Endothelial cell of umbilical vein (primary cell): ENCODE measurements around the gene C6orf132. TPM values are rescaled to one million over a fixed set of nuclear protein-coding genes. Genes with fewer than 3 reads are reported as not detected.

Experiments used
- BruUV-seq: library from RNA; stranded (reverse); fragments of 400-500 nt; replicated peaks from 2 replicates; lab custom pipeline; 2021; lab: Mats Ljungman, UMichigan
- CTCF ChIA-PET: fragments of 300-600, 350-600 bp; sonication (Branson Sonifier 250); formaldehyde crosslinking; loops from one replicate; lab custom pipeline; 2021; ENCODE audit warnings: antibody characterized with exemption, inconsistent platforms; lab: Charles Lee
- POLR2A ChIA-PET: fragments of 300-600, 350-600 bp; sonication (Branson Sonifier 250); formaldehyde crosslinking; loops from one replicate; lab custom pipeline; 2021; ENCODE audit warnings: antibody characterized with exemption, inconsistent platforms; lab: Charles Lee
- DNase-seq: peaks from one replicate; pipeline ENCODE4 v3.0.0-alpha.2; 2011; ENCODE audit warnings: low read depth, low spot score
- FAIRE-seq: peaks from 2 replicates; lab custom pipeline; 2011; peaks lifted over from hg19 to GRCh38; lab: Jason Lieb, UNC
- H2AFZ ChIP-seq: 2 replicates; pipeline ENCODE4 v1.6.0; 2012; ENCODE audit warnings: low read depth, low read length, control low read depth, inconsistent platforms
- H3K27ac ChIP-seq: 2 replicates; pipeline ENCODE4 v1.5.1; 2011; ENCODE audit warnings: low read depth, mild to moderate bottlenecking, control low read depth, low read length, moderate library complexity; ENCODE audit not compliant: insufficient read depth
- H3K27me3 ChIP-seq, 2 experiments: 2 replicates each; pipeline versions ENCODE4 v1.6.0 to v1.6.1; 2011; ENCODE audit warnings: low read length in 2 of 2, mixed read lengths in 1 of 2; ENCODE audit not compliant: control insufficient read depth in 2 of 2, insufficient read depth in 2 of 2
- H3K36me3 ChIP-seq, 2 experiments: 2 replicates in 1 of 2; 3 replicates in 1 of 2; pipeline ENCODE4 v1.5.1; 2011; ENCODE audit warnings: low read length in 2 of 2, mild to moderate bottlenecking in 1 of 2, moderate library complexity in 1 of 2; ENCODE audit not compliant: control insufficient read depth in 2 of 2, insufficient read depth in 2 of 2; ENCODE audit errors: extremely low read depth in 1 of 2
- H3K4me1 ChIP-seq: 3 replicates; pipeline ENCODE4 v1.5.1; 2011; ENCODE audit warnings: mild to moderate bottlenecking, low read length; ENCODE audit not compliant: control insufficient read depth, insufficient read depth; ENCODE audit errors: extremely low read depth
- H3K4me2 ChIP-seq: 2 replicates; pipeline ENCODE4 v1.6.1; 2011; ENCODE audit warnings: low read length, control low read depth, mixed read lengths; ENCODE audit not compliant: insufficient read depth
- H3K4me3 ChIP-seq, 3 experiments: fragments of 200-600 bp in 1 of 3; sonication (generic), shearing (Covaris generic) in 1 of 3; replicated peaks in 1 of 3; 2 replicates each; pipeline ENCODE4 v1.5.1; 2011 to 2016; ENCODE audit warnings: control low read depth in 3 of 3, low read length in 3 of 3, mild to moderate bottlenecking in 2 of 3, inconsistent platforms in 1 of 3, low read depth in 1 of 3, moderate library complexity in 1 of 3; ENCODE audit not compliant: insufficient read depth in 1 of 3
- H3K79me2 ChIP-seq: 2 replicates; pipeline ENCODE4 v1.6.0; 2012; ENCODE audit warnings: low read length, inconsistent platforms; ENCODE audit not compliant: control insufficient read depth, insufficient read depth
- H3K9ac ChIP-seq: replicated peaks from 2 replicates; pipeline ENCODE3; 2011; ENCODE audit warnings: low read length, control low read depth; ENCODE audit not compliant: insufficient read depth; ENCODE audit errors: extremely low read depth
- H3K9me1 ChIP-seq: replicated peaks from 3 replicates; pipeline ENCODE4 v1.6.0; 2011; ENCODE audit warnings: mild to moderate bottlenecking, low read length; ENCODE audit not compliant: control insufficient read depth, insufficient read depth; ENCODE audit errors: extremely low read depth
- H3K9me3 ChIP-seq: replicated peaks from 2 replicates; pipeline ENCODE4 v1.5.1; 2012; ENCODE audit warnings: low read length, inconsistent platforms; ENCODE audit not compliant: control insufficient read depth, insufficient read depth
- H4K20me1 ChIP-seq: replicated peaks from 2 replicates; pipeline ENCODE3; 2011; ENCODE audit warnings: mild to moderate bottlenecking, low read length; ENCODE audit not compliant: control insufficient read depth, insufficient read depth; ENCODE audit errors: extremely low read depth
- CTCF ChIP-seq, 2 donors: IDR thresholded peaks; 1 replicate in 1 of 2; 2 replicates in 1 of 2; pipeline ENCODE4 v1.5.1; 2011; ENCODE audit warnings: low read length in 2 of 2, mild to moderate bottlenecking in 2 of 2, moderate library complexity in 2 of 2, control low read depth in 1 of 2, inconsistent platforms in 1 of 2, low read depth in 1 of 2; ENCODE audit not compliant: insufficient read depth in 1 of 2; ENCODE audit errors: extremely low read depth in 1 of 2
- EZH2 ChIP-seq: IDR thresholded peaks from 2 replicates; pipeline ENCODE4 v1.6.1; 2012; ENCODE audit warnings: borderline replicate concordance, low read depth, mild to moderate bottlenecking, moderate library complexity, low read length, inconsistent platforms; ENCODE audit not compliant: severe bottlenecking
- FOS ChIP-seq: IDR thresholded peaks from 2 replicates; pipeline ENCODE4 v1.6.1; 2011; ENCODE audit warnings: mild to moderate bottlenecking, low read length, moderate library complexity, borderline replicate concordance; ENCODE audit not compliant: insufficient read depth
- GATA2 ChIP-seq: IDR thresholded peaks from 2 replicates; pipeline ENCODE4 v1.7.0; 2011; ENCODE audit warnings: low read depth, mild to moderate bottlenecking, moderate library complexity, mixed read lengths, low read length; ENCODE audit not compliant: insufficient read length, insufficient read depth
- JUN ChIP-seq: IDR thresholded peaks from 2 replicates; pipeline ENCODE4 v1.6.1; 2011; ENCODE audit warnings: borderline replicate concordance, low read depth; ENCODE audit not compliant: insufficient read length, insufficient read depth
- MAX ChIP-seq: IDR thresholded peaks from 2 replicates; pipeline ENCODE4 v1.6.1; 2011; ENCODE audit not compliant: insufficient read depth, insufficient read length
- MYC ChIP-seq: IDR thresholded peaks from one replicate; pipeline ENCODE4 v1.6.1; 2011; ENCODE audit warnings: mild to moderate bottlenecking, low read depth, low read length
- POLR2A ChIP-seq: IDR thresholded peaks from 2 replicates; pipeline ENCODE4 v1.6.1; 2012; ENCODE audit warnings: low read depth, mild to moderate bottlenecking, control low read depth, low read length
- POLR2AphosphoS5 ChIP-seq: IDR thresholded peaks from 2 replicates; pipeline ENCODE4 v1.6.1; 2012; ENCODE audit warnings: low read depth, mild to moderate bottlenecking, control low read depth, low read length, moderate library complexity; ENCODE audit not compliant: insufficient read depth
- dilution Hi-C: fragments of 300-500 bp; cut with MboI; formaldehyde crosslinking; loops from one replicate; pipeline ENCODE4 v1.15.0; 2019; ENCODE audit warnings: low sequenced_read_pairs; ENCODE audit not compliant: extremely low pct_ligation_motif_present
- intact Hi-C: fragments of 100-400 bp; cut with micrococcal nuclease; formaldehyde crosslinking; loops from one replicate; pipeline ENCODE4 v1.10.0; 2022
- polyA plus RNA-seq, 4 experiments: library from polyadenylated mRNA; depleted of rRNA in 3 of 4; stranded (reverse) in 3 of 4; unstranded in 1 of 4; fragments of >200 nt; gene quantifications; 2 replicates each; pipeline versions ENCODE4 v1.2.1 to v1.2.3, GENCODE V29; 2011 to 2012; ENCODE audit warnings: missing spikeins in 1 of 4
- total RNA-seq: library from RNA; stranded (reverse); gene quantifications from 2 replicates; pipeline ENCODE4 v1.2.3, GENCODE V29; 2021

The C6orf132 gene
- total and polyA plus RNA-seq, 2 donors (not counting 3 experiments of a cell fraction or from before 2014, with no cell fraction given): 0.15 to 0.71 TPM

- H3K4me3 ChIP-seq: no peak overlapping the region
- peaks cover 2 to 6% of the 10 kb centered on the region in 2 experiments for H3K27me3 ChIP-seq
- DNase-seq: no peak
- H3K9me1 ChIP-seq: no peaks in the 10 kb centered on the region
- no TSS peak for BruUV-seq
- FAIRE-seq: no peak
- no peaks in the 10 kb centered on the region for H3K9me3 ChIP-seq
- intact Hi-C loops (no loop called here), dilution Hi-C loops (no loop called here)
- no peak overlapping the region for H3K9ac ChIP-seq
- no peaks in the 10 kb centered on the region for H4K20me1 ChIP-seq
- ChIA-PET POLR2A (interaction anchor here (0.5 kb wide), 1 partner anchor 1190 kb away, joined by 3 read pairs; the partner anchor contains the start of gene ZNF318), CTCF (interaction anchor here (1.9 to 2.9 kb wide), 2 partner anchors 36 to 368 kb away, joined by 6 to 10 read pairs; no protein-coding TSS in a partner anchor)
- H3K36me3 ChIP-seq: no peaks in the 10 kb centered on the region
- no peak overlapping the region for H3K4me2 ChIP-seq
- H3K79me2 ChIP-seq: no peaks in the 10 kb centered on the region
- no peak overlapping the region for H2AFZ ChIP-seq
- TF ChIP-seq MAX: no peak
- no peak for TF ChIP-seq POLR2AphosphoS5
- TF ChIP-seq CTCF (IDR thresholded peaks at IDR 0.05; ENCODE audit: extremely low read depth in 1 of 2, insufficient read depth in 1 of 2, low read depth in 1 of 2, low read length in 2 of 2): no peak
- TF ChIP-seq MYC: no peak
- TF ChIP-seq GATA2: no peak
- TF ChIP-seq JUN: no peak
- TF ChIP-seq FOS: no peak
- TF ChIP-seq EZH2: no peak
- TF ChIP-seq POLR2A: no peak
- no peak overlapping the region for H3K27ac ChIP-seq
- no peaks in the 10 kb centered on the region for H3K4me1 ChIP-seq
These were observed 37.0 kb upstream of the C6orf132 start for GRCh38 chr6:42179261-42179944.
